Measurements from ENCODE around the gene TECPR1. TPM values are rescaled to one million over a fixed set of nuclear protein-coding genes. Genes with fewer than 3 reads are reported as not detected.

Gene TECPR1
- total RNA-seq, 1 experiment from 2014 or later = 16.7 TPM

DNA sequence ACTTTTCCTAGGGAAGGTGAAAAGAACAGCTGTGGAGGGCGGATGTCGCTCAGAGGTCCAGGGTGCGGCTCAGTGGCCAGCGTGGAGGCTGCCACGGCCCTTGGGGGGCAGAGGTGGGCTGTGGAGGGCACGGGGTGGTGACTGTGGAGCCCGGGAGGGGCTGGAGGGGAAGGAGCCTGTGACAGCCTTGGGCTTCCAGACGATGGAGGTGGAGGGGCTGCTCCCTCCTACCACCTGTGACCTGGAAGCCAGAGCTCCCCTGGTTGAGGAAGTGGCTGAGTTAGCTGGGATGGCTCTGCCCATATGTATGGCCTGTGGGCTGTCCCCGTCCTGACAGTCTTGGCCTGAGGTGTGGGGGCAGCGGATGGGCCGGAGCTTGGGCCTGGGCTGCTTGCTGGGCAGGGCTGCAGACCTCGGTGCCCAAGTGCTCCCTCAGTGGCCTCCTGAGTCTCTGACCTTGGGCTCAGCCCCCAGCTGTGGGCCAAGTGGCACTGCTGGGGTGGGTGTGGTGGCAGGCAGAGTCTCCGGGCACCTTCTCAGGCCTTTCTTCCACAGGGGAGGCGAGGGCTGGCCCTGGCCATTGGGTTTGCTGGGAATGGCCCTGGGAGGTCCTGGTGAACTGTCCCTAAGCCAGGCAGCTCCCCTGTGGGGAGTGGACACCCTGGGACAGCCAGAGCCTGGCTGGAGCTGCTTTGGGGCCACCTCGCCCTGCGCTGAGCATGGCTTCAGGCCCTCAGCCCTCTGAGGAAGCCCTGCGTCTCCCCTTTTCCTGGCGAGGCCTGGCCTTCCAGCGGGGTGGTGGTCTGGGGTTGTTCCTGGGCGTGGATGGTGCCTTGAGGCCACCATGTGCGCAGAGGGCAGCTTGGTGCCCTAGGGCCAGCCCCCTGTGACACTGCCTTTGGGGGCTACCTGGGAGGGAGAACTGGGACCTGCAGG, 33.4 kb upstream of the TECPR1 start:
- DNase-seq (ENCODE audit: low spot score) = no peak

DNA sequence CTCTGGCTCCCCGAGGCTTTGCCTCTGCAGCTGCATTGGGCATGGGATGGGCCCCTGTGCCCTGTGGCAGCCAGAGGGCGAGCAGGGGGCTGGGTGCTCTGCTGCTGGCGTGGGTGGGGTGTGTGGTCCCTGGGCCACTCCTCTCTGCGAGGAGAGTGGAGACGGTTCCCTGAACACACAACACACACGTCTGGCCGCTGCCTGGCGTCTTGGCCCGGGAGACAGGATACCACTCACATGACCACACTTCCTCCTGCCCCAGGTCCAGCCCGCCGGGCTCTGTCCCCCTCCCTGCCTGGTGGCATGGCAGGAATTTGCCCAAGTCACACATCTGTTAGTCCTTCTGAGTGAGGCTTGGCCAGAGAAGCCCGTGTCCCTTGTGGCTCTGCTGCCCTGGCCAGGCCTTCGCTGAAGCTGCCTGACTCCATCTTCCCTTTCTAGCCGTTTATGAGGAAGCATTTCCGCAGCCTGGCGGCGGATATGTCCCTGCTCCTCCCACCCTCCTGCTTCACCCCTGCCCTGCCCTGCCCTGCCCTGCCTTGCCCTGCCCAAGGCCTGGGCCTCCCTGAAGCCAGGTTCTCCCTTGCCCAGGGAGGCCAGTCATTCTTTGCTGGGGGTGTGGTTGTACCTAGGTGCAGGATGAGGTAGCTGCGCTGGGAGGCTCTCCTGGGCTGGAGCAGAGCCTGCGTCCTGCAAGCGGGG, 32.5 kb upstream of the TECPR1 start:
- peak; percentile 90 for DNase-seq (ENCODE audit: low spot score)

DNA sequence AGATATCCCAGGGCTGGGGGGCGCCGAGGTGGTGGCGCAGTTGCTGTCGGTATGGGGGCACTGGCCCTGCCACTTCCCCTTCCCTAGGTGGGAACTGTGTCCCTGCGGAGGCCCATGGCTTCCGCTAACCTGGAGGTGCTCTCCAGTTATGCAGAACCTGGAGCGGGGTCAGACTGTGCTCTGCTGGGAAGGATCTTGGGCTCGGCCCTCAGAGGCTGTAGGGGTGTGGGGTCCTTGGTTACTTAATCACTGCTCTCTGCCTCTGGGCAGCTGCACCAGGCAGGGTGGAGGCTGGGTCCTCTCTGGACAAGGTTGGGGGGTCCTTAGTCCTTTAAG, 31.8 kb upstream of the TECPR1 start:
- DNase-seq (ENCODE audit: low spot score) = no peak

DNA sequence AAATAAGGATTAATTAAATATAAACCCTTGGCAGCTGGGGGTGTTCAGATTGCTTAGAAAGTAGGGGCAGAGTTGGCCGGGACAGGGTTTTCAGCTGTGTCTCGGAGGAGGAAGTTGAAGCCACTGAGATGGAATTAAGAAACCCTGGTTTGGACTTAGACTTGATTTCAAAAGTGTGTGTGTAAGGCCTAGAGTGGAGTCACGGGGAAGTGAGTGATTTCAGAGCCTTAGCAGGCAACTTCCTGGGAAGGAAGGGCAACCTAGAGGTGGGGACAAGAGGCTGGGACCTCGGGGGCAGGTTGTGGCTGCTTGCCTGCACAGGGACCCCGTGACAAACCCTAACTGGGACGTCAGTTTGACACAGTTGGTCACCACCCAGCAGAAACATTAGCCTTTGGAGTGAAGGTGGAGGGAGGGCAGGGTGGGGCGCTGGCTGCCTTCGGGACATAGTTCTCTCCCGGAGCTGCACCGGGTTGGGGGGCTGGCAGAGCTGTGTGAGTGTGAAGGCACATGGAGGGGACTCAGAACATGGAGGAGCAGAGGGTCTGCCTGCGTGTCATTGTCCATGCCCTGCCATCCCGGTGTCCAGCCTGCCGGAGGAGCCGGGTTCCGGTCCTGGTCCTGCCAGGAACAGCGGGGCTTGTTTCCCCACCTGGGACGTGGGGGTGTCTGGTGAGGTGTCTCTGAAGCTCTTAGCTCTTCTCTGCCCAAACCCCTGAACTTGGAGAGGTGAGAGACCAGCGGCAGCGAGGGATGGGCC, 31.3 kb upstream of the TECPR1 start:
- peak; percentile 46 for DNase-seq (ENCODE audit: low spot score)

DNA sequence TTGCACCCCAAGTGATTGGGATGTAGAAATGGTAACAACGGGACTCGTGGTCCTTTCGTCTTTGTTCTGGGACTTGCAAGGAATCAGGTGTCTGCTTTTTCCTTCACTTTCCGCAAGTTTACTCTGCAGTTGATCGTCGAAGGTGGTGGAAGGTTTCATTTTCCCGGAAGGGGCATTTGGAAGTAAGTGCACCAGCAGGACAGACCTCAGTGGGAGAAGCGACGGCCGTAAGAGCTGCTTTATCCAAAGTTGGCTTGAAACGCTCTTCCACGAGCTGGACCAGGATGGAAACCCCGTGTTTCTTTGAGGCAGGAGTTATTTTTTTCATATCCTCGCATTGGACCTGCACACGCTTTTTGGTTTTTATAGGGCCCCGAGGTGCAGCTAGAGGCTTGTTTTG, 30.7 kb upstream of the TECPR1 start:
- DNase-seq (ENCODE audit: low spot score) = no peak

DNA sequence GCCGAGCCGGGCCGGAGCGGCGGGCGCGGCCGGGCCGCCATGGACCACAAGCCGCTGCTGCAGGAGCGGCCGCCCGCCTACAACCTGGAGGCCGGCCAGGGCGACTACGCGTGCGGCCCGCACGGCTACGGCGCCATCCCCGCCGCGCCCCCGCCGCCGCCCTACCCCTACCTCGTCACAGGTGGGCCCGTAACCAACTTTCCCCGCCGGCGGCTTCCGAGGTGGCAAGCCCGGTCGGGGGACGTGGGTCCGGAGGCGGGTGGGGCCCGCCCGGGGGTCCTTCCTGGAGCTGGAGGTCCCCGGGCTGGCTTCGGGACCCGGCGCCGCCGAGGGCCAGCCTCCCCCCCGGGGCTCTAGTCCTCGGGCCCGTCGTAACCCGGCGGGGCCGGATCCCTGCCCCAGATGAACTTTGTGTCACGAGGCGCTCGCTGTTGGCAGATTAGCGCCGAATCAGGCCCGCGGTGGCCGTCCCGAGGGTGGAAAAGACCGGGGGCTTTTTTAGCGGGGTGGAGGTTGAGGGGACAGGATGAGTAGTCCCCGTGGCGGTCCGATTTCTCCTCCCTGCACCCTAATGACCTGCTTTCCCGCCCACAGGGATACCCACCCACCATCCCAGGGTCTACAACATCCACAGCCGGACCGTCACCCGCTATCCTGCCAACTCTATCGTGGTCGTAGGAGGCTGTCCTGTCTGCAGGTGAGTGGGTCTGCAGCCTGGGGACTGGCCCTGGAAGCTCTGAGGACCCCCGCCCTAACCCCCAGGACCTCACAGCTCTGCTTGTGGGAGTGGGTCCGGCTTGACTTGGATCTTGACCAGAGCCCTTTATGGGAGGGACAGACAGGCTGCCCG, 29.9 kb upstream of the TECPR1 start:
- DNase-seq (ENCODE audit: low spot score) = no peak

DNA sequence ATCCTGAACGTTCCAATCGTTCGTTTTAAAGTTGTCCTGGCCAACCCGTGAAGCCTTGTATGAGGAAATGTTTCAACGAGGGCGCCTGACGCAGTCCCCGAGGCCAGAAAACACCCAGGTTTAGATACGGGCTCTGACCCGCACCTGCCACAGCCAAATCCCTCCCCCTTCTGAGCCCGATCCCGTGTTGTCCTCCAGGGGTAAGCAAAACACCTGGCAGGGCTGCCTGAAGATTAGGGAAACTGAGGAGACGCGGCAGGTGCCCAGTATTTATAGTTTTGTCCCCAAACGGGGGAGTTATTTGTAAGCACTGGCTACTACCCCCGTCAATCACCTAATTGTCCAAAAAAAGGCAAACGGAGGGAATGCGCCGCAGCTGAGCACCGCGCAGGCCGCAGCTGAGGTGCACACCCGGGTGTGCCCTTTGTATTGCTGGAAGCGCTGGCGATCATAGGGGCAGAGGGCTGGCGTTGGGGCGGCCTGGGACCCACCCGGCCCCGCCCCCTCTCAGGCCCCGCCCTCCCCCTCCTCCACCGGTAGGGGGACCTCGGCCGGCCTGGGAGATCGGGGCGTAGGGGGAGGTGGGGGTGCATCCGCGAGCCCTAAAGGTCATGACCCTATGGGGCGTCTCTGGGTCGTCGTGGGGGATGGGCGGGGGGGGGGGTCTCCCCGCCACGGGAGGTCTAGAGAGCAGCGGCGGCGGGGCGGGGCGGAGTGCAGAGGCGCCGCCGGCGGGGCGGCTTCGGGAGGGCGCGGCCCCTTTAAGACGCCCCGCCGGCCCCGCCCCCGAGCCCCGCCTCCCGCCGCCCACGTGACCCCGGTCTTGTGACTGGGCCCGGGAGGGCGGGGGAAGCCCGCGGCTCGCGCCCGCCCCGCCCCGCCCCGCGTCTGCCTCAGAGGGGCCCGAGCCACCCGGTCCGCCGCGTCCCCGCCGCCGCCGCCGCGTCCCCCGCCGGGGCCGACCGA, 29.0 kb upstream of the TECPR1 start, which contains the start of gene BRI3:
TSS of gene BRI3 (plus strand) at position 896 of the 966 bp plus-strand sequence. CDS start 110 bp downstream, outside the sequence.
- DNase-seq (ENCODE audit: low spot score) = peak; percentile 79

DNA sequence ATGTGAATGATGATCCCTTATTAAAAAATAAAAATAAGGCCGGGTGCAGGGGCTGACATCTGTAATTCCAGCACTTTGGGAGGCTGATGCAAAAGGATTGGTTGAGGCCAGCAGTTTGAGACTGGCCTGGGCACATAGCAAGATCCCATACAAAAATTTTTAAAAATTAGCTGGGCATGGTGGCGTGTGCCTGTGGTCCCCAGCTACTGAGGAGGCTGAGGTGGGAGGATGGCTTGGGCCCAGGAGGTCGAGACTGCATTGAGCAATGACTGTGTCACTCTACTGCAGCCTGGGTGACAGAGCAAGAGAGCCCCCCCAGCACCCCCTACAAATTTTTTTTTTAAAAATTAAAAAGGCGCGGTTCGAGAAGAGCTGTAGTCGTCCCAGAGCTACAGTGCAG, 28.3 kb upstream of the TECPR1 start:
- no peak for DNase-seq (ENCODE audit: low spot score)

DNA sequence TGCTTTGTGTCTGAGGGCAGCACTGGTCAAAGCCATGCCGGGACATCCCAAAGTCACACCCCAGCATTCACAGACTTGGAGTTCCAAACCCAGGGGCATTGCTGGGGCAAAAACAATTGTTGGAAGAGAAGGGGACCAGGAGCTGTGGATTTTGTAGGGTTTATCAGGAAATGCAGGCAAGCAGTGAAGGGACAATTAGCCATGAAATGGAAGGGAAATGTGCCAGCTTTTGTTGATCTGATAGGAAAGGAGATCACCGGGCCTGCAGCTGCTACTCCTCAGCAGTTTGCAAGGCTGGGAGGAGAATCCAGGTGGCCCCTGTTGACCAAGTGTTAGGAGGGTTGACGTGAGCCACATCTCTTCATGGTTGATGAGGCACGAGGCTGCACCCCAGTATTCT, 26.9 kb upstream of the TECPR1 start:
- DNase-seq (ENCODE audit: low spot score) = no peak

DNA sequence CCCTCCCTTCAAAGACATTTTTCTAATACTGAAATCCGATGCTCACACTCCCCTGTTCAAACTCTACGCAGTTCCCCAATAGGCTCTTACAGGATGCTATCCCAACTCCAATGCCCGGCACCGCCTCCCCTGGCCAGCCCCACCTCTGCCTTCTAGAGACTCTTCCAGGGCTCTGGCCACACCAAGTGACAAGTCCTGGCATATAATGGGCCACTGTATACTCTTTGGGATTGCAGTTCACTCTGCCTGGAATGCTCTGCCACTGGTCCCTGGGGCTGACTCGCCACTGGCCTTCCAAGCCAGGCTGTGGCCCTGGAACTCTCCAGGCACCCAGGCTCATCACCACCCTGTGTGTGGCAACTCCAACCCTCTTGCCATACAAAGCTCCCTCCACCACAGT, 26.4 kb upstream of the TECPR1 start:
- DNase-seq (ENCODE audit: low spot score) = no peak

DNA sequence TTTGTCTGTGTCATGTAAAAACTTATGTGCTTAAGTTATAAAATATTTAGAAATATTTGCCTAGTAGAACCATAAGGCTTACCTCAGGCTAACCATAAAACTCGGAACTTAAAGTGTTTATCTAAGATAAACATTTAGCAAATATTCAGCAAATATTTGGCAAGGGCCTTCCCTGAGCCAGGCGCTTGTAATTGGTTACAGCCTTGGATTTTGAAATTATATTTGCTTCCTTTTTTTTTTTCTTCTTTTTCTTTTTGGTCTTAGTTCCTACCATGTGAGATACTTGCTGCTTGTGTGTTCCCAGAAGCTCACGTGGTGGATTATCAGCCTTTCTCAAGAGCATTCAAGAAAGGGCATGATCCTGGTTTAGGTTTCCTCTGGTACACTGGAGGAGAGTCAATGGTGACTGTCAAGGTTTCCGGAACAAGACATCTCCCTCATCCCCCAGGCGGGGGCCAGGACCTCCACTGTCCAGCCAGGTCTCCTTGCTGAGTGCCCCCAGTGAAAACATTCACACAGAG, 24.3 kb upstream of the TECPR1 start:
- no peak for DNase-seq (ENCODE audit: low spot score)

DNA sequence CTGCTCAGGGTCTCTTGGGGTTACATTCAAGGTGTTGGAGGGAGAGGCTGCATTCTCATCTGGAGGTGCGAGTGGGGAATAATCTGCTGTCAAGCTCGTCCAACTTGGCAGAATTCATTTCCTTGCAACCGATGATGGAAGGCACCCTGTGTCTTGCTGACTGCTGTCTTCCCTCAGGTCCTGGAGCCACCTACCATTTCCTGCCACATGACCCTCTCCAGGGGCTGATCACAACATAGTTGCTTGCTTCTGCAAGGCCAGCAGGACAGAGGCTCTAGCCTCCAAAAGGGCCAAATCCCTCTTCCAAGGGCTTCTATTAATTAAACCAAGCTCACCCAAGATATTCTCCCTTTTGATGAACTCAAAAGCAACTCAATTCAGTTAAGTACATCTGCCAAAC, 15.3 kb upstream of the TECPR1 start:
- no peak for DNase-seq (ENCODE audit: low spot score)

DNA sequence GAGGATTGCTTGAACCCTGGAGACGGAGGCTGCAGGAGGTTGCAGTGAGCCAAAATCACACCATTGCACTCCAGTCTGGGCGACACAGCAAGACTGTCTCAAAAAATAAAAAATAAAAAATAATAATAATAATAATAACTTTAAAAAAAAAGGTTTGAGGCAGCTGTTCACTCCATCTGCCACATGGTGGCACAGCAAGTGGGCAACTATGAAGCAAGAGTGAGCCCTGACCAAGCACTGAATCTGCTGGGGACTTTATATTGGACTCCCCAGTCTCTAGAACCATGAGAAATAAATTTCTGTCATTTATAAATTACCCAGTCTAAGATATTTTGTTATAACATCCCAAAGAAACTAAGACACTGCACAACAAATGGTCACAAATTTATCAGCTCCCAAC, 14.8 kb upstream of the TECPR1 start:
- no peak for DNase-seq (ENCODE audit: low spot score)

DNA sequence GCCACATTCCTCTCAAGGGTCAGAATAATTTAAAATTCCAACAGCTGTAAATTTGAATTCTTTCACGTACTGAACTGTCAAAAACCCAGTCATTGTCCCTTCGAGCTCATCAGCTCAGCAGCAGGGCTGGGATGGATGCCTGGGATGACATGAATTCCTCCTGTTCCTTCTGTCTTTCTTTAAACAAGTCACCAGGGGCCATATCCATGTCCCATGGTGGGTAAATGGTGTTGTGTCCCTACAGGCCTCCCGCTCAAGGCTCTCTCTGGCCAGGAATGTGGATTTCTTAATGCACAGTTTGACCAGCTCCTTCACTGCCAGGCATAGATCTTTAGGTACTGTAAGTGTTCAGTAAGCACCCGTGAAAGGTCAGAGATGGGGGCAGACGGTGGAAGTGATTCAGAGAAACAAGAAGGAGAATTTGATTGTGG, 13.8 kb upstream of the TECPR1 start:
- DNase-seq (ENCODE audit: low spot score) = peak; percentile 59

DNA sequence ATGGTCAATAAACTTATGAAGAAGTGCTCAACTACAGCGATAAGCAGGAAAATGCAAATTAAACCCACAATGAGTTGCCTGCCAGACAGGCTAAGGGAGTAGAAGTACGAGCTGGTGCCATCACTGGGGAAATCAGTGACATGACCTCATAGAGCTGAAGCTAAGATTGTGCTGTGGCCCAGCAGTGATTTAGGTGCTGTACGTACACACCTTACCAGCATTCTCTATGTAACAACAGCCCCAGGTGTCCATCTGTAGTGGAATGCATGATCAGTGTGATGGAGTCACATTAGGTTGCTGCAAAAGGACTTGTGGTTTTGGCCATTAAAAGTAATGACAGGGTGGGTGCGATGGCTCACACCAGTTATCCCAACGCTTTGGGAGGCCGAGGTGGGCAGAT, 5.7 kb upstream of the TECPR1 start:
- DNase-seq (ENCODE audit: low spot score) = no peak

DNA sequence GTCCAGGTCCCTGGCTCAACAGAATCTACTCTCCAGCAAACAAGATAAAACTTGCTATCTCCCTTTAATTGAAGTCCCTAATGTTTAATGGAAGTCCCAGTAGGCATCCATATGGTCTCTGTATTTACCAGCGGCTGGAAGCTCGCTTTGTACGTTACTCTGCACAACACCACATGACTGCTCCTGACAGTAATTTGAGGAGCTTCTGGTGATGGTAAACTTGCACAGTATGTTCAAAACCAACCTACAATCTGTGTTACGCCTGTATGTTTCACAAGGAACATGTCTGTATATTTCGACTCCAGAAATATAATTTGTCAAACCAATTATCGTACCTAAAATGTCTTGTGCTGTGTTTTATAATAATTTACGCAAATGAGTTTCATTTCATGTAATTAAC, 4.4 kb upstream of the TECPR1 start:
- DNase-seq (ENCODE audit: low spot score) = no peak

DNA sequence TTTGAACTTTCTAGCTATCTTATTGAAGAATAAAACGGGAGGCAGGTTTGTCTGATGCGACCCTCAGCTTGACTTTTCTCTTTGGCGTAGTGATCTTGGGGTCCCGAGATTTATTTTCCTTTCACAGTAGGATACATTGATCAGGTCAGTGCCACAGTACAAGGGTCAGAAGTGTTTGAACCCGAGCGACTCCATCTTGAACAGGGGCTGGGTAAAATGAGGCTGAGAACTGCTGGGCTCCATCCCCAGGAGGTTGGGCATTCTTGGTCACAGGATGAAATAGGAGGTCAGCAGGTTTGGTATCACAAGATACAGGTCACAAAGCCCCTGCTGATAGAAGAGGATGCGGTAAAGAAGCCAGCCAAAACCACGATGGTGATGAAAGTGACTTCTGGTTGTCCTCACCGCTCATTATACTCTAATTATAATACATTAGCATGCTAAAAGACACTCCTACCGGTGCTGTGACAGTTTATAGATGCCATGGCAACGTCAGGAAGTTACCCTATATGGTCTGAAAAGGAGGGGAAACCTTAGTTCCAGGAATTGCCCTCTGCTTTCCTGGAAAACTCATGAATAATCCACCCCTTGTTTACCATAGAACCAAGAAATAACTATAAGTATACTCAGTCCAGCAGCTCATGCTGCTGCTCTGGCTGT, 3.0 kb upstream of the TECPR1 start:
- no peak for DNase-seq (ENCODE audit: low spot score)

DNA sequence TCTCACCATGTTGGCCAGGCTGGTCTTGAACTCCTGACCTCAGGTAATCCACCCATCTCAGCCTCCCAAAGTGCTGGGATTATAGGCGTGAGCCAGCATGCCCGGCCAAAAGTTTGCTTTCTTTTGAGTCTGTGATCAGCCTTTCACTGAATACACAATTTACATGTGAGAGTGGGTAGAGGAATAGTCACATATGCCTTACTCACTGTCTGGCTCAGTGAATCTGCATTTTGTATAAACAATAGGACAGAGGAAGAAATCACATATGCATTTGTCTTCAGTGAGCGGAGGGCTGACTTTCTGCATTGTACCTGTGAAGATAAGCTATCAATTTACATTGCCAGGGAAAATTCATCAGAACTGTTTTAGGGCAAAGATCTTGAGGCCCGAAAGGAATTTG, 2.5 kb upstream of the TECPR1 start:
- no peak for DNase-seq (ENCODE audit: low spot score)

DNA sequence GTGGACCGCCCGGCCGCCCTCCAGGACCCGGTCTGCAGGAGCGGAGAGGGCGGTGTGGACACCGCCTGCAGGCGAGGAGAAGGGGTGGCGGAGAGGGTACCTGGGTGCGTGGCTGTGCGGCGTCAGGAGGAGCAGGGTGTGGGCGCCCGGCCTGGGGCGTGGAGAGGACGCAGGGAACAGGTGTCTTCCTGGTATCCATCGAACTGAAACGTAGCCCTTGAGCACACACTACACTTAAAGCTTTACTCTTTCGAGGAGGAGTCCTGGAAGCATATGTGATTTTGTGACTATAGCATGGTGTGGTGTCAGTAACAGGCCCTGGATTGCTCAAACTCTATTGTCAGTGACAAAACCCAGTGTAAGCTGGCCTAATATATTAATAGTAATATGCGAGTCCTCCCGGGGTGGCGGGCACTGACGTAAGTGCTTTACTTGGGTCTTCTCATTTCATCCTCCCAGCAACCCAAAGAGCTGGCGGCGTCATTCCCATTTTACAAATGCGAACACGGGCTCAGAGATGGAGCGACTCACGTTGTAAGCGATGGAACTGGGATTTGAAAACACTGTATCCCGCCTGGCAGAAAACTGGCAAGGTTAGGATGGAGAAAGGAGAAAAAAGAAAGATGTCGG, 508 bp upstream of the TECPR1 start:
- no peak for DNase-seq (ENCODE audit: low spot score)

Measured in A172 (cell line).